Limb (tissue), 2 donors: ENCODE data around the gene BRAT1.

ENCODE experiments used
- DNase-seq, 2 donors: peaks; one replicate each; pipeline ENCODE4 v3.0.0-alpha.2; 2016; ENCODE audit errors: extremely low spot score in 2 of 2

Gene BRAT1

DNA sequence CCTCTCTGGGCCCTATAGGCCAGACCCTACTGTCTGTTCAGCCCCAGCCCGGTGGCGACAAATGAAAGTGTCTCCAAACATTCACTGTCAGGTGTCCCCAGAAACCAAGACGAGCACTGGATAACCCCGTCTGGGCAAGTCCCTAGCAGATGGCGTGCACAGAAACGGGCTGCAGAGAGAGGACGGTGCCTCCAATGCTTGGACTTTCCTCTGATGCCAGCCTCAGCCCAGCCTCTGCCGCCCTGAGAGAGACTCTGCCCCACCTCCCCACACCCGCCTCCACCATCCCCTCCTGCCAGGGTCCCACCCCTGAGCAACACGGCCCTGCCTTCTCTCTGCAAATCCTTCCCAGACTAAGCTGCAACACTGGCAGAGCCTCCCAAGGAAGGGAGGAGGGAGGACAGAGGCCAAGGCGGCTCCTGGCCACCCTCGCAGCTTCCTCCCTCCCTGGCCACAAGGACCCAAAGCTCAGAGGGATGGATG, 43.1 kb downstream of the BRAT1 start:
- DNase-seq = no peak

GRCh38 chr7:2511769-2512168, 43.6 kb downstream of the BRAT1 start:
- no peak for DNase-seq

- DNase-seq = no peak
These were observed 44.2 kb downstream of the BRAT1 start for GRCh38 chr7:2510909-2511768.

GRCh38 chr7:2510130-2510776, 45.1 kb downstream of the BRAT1 start:
- DNase-seq = no peak

GRCh38 chr7:2509298-2509906, 45.9 kb downstream of the BRAT1 start:
- DNase-seq = no peak

- DNase-seq = peak in 1 of 2 donors; percentile 71
These were observed 46.8 kb downstream of the BRAT1 start for GRCh38 chr7:2508327-2509215.

GRCh38 chr7:2507917-2508306, 47.4 kb downstream of the BRAT1 start:
- no peak for DNase-seq

DNA sequence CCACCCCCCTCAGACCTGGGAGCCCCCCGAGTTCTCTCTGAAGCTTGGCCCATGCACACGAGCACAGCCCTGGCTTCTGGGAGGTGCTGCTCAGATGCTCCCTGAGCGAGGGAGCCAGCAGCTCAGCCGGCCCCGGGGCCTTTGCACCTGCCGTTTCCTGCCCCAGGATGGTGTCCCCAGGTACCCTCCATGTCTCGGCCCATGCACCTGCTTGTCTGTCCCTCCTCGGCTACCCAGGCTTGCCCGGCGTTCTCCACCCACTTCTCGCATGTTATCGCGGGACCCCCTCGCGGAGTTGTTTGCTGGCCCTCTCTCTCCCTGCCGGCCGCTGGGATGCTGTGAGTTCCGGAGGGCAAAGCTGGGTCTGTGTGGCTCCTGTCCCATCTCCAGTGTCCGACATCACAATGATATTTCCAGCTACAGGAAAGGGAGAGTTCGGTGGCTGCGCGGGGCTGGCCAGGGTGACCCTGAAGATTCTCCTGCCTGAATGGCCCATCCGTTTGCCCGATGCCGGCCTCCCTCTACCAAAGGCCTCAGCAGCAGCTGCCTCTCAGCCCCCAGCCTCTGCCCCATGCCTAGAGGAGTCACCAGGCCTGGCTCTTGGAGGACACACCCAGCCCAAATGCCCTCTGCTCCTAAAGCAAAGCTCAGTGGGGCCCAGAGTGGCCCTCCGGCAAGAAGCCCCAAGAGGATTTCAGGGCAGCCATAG, 48.0 kb downstream of the BRAT1 start:
- no peak for DNase-seq

DNA sequence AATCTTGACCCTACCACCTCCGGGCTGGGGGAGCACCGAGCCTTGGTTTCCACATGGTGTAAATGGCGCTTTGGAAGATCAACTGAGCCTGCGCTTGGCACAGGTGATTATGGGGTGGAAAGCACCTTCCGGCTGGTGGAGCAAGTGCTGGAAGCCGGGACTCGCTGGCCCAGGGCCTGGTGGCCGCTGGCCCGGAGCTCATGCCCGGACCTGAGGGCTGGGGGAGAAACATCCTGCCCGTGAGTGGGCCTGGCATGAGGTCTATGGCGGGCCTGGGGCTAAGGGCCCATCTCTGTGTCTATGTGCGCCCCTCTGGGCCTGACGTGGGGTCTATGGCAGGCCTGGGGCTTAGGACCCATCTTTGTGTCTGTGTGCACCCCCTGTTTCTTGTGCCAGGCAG, 49.9 kb downstream of the BRAT1 start:
- DNase-seq = no peak

DNA sequence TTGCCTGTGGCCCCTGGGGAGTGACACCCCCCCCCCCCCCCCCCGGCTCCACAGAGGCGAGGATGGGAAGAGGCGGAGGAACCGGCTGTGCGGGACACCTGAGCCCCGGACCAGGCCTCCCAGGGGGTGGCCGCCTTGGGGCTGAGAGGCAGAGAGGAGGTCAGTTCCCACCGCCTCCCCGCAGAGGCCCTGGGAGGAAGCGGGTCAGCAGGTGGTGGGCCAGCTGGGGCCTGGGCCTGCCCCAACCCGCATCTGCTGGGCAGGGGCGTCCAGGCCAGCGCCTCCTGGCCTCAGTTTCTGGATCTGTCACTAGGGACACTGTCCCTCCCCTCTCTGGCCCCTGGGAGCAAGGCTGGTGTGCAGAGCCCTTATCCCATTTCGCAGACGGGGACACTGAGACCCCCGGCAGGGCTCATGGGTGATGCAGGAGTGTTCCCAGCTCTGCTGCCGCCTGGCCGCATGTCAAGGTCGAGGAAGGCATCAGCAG, 50.4 kb downstream of the BRAT1 start:
- DNase-seq = no peak

- no peak for DNase-seq
These were observed 51.0 kb downstream of the BRAT1 start for GRCh38 chr7:2504128-2504888.

DNA sequence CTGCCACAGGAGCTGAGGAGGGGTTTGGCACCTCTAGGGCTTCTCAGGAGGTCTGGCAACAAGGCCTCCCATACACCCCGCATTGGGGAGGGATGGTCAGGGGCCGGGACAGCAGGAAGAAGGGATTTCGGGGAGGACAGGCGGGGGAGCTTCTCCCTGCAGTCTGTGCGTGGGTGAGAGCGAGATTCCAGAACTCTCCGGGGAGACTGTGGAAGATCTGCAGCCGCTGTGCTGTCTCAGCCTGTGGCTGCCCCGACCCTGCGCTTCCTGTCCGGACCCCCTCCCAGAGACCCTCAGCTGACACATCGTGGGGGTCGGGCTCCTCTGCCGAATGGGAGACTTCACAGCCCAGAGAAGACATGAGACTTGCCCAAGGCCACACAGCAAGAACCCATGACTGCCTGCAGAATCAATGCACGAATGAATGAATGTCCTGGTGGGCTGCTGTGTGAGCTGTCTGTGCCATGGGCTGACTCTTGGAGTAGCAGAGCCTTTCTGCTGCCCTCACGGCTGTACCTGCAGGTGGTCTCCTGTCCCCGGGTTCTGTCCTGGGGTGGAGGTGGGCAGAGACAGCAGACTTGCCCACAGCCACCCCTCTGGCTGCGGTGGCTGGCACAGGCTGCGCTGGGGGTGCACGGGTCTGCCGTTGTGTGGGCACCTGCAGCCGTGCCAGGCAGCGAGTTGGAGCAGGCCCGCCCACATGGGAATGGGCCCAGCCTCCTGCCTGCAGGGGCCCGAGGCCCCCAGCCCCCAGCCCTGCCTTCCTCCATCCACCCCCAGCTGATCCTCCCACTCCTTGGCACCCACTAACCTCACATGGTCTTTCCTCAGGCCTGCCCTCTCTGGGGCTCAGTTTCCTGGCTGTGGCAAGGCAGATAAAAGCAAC, 52.0 kb downstream of the BRAT1 start:
- DNase-seq = no peak

DNA sequence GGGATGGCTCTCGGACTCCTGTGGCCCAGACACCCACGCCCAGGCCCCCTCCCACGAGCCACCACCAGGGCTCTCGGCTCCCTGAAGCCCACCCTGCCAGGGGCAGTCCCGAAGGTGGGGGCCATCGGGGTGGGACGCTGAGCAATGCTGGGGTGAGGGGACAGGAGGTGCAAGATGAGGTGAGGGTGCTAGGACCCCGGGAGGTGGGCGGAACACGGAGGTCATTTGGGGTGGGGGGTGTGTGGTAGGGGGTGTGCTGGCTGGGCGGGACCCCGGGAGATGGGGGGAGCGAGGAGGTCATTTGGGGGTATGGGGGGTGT, 52.7 kb downstream of the BRAT1 start:
- DNase-seq = no peak

DNA sequence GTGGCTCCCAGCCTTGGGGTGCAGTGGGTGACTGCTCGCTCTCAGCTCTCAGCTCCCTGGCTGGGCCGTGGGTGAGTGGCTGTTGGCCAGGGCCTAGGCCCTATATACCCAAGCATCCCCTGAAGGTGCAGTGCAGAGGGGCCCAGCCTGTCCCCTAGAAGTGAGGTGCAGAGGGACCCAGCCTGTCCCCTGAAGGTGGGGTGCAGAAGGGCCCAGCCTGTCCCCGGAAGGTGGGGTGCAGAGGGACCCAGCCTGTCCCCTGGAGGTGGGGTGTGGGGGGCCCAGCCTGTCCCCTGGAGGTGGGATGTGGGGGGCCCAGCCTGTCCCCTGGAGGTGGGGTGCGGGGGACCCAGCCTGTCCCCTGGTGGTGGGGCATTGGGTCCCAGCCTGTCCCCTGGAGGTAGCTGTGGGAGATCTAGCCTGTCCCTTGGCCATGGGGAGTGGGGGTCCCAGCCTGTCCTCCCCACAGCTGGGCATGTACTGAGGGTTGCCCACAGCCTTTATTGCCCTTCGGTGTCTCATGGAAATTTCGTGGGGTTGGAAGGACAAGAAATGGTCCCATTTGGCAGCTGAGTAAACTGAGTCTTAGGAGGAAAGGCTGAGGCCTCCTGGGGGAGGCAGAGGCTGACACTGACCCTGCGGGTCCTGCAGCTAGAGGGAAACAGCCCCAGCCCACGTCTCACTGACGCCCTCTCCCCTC, 53.2 kb downstream of the BRAT1 start:
- DNase-seq = no peak

DNA sequence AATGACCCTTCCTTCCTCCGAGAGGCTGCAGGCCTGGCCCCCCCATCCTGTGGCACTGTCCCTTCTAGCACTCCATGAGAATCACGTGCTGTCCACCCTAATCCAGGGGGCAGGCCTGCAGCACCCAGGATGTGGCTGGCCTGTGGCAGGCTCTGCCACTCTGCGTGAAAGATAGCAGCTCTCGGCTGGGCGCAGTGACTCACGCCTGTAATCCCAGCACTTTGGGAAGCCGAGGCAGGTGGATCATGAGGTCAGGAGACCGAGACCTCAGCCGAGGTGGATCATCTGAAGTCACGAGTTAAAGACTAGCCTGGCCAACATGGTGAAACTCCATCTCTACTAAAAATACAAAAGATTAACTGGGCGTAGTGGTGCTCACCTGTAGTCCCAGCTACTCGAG, 54.6 kb downstream of the BRAT1 start:
- DNase-seq = no peak

DNA sequence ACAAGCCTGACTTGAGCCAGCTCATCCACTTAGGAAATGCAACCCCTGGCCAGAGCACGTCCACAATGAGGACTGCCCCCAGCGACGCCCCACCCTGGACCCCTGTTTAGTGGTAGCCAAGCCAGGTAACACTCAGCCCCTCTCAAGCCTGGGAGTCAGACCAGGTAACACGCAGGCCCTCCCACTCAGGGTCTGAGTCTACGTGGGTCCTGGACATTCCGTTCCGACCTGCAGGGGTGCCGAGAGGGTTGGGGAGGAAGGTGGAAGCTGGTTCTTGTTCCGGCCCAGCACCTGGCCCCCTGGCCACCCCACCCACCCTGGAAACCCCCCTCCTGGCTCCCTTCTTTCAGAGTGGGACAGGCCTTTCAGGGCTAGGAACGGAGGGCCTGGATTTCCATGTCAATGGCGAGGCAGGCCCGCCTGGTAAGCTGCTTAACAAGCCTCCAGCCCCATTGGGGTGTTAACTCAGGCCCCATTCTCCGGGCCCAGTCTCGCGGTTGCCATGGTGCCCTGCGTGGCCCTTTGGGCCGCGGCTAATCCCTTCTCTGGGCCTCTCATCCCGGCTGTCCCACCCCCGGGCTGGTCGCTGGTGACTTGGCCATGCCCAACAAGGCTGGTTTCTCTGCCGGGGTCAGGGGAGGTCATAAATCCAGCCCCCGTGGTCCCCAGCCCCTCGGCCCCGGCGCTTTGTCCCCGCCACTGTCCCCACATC, 55.4 kb downstream of the BRAT1 start:
- no peak for DNase-seq

- no peak for DNase-seq
These were observed 56.1 kb downstream of the BRAT1 start for GRCh38 chr7:2499181-2499580.

DNA sequence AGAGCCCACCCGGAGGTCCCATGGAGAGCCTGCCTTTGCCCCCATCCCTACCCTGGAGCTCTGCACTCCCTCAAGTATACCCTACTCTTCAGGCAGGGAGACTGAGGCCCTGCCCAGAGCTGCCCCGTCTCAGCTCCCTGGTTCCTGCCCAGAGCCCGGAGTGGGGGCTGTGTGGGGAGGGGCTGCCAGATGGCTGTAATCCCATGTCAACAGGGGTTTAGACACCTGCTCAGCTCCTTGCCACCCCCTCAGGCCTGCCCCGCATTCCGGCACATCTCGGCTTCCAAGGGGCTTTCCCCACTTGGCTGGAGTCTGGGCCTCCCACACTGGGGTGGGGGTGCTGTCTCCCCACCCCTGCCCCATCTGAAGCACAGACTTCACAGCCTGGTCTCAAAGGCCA, 56.6 kb downstream of the BRAT1 start:
- no peak for DNase-seq
